HG02981 (cell line): ENCODE results near the gene PLEKHM1.
"Not testable (repeated sequence)": the region's sequence is repeated elsewhere in the genome, so short reads cannot be mapped to it uniquely, and the experiment has no call there.

ENCODE experiments used
- ATAC-seq: cut with Tn5 transposase; IDR thresholded peaks from one replicate; pipeline ENCODE4 v1.9.1; 2021; ENCODE audit warnings: mild to moderate bottlenecking, moderate library complexity; ENCODE audit not compliant: unreplicated experiment

The PLEKHM1 gene

GRCh38 chr17:45443371-45444260, 46.9 kb downstream of the PLEKHM1 start:
- not testable (repeated sequence) for ATAC-seq

- ATAC-seq, result no peak
These were observed 48.8 kb downstream of the PLEKHM1 start for GRCh38 chr17:45441526-45442310.

GRCh38 chr17:45440839-45441515, 49.5 kb downstream of the PLEKHM1 start:
- peak; percentile 67 for ATAC-seq

- ATAC-seq, result no peak
These were observed 50.3 kb downstream of the PLEKHM1 start for GRCh38 chr17:45440161-45440778.

- ATAC-seq, result no peak
These were observed 51.5 kb downstream of the PLEKHM1 start for GRCh38 chr17:45438931-45439610.

GRCh38 chr17:45437465-45438283, 52.8 kb downstream of the PLEKHM1 start:
- no peak for ATAC-seq

- ATAC-seq, result no peak
These were observed 53.7 kb downstream of the PLEKHM1 start for GRCh38 chr17:45436625-45437464.

- no peak for ATAC-seq
These were observed 54.4 kb downstream of the PLEKHM1 start for GRCh38 chr17:45436161-45436560.

GRCh38 chr17:45435481-45435880, 55.0 kb downstream of the PLEKHM1 start:
- no peak for ATAC-seq

- no peak for ATAC-seq
These were observed 57.4 kb downstream of the PLEKHM1 start for GRCh38 chr17:45433159-45433535.

GRCh38 chr17:45432405-45433158, 57.9 kb downstream of the PLEKHM1 start, which contains the start of gene ARHGAP27:
TSS of gene ARHGAP27 (minus strand) at chr17:45432870. CDS start at chr17:45430279, 2,591 bp downstream.
- ATAC-seq, result no peak

GRCh38 chr17:45431531-45432404, 58.8 kb downstream of the PLEKHM1 start:
- no peak for ATAC-seq

GRCh38 chr17:45430738-45431530, 59.6 kb downstream of the PLEKHM1 start:
- ATAC-seq, result no peak

GRCh38 chr17:45430006-45430737, 60.3 kb downstream of the PLEKHM1 start:
- ATAC-seq, result no peak

- ATAC-seq, result no peak
These were observed 61.0 kb downstream of the PLEKHM1 start for GRCh38 chr17:45429339-45430005.
